ENCODE measurements around the gene HP1BP3.
"Not testable (repeated sequence)": the region's sequence is repeated elsewhere in the genome, so short reads cannot be mapped to it uniquely, and the experiment has no call there.

The HP1BP3 gene

DNA sequence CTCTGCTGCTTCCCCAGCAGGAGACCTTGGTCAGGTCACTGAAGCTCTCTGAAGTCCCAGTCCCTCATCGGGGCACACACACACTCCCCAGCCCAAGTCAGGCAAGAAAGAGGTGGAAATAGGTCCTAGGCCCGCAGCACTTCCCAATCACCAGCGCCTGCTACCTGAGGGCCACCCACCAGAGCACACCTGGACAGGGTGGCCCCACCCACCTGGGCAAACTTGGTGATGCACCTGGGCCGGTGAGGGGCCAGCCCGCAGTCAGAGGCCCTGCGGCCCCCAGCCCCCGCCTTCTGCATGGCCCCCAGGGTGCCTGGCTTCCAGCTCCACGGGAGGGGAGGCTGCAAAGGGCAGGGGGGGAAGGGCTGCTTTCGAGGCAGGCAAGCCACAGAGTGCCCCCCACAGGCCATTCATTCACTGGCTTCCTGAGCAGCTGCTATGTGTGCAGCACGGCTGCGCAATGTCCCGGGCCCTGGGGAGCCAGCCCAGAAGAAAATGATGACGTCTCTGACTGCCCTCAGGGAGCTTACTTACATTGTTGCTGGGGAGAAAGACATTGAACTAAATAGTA lies 59.3 kb downstream of the HP1BP3 start:
- in situ Hi-C loops (cut with HindIII; ENCODE audit: low sequenced_read_pairs), result no loop called here

DNA sequence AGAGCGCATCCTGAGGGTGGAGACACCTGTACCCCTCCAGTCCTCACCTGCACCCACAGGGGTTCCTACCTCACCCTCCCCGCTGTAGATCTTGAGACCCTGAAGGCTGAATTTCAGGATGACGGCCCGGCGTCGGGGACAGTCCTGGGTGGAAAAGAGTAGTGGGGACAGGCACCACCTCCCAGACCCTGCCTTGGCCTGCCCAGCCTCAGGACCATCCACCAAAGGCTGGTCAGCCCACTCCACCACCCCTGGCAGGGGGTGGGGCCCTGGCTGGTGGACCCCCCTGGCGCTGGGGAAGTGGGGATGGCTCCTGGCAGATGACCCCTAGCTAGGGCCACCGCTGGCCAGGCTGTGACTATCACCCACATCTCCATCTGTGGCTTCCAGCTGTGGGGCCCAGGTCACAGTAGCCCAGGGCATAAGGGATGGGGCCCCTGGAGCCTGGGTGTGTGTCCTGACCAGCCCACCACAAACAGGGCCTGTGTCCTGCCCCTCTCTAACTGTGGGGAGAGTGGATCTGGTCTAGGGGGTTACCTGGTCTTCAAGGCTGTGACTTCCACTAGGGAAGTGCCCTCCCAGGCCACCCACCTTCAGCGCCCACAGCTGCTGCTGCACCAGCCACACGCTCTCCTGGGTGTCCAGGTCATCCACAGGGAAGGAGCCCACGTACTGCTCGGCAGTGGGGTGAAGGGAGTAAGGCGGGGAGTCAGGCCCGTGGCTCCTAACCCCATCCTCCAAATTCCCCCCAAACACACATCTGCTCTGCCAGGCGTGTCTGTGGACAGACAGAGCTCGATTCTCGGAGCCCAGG lies 60.0 kb downstream of the HP1BP3 start:
- in situ Hi-C loops (cut with HindIII; ENCODE audit: low sequenced_read_pairs), result no loop called here

DNA sequence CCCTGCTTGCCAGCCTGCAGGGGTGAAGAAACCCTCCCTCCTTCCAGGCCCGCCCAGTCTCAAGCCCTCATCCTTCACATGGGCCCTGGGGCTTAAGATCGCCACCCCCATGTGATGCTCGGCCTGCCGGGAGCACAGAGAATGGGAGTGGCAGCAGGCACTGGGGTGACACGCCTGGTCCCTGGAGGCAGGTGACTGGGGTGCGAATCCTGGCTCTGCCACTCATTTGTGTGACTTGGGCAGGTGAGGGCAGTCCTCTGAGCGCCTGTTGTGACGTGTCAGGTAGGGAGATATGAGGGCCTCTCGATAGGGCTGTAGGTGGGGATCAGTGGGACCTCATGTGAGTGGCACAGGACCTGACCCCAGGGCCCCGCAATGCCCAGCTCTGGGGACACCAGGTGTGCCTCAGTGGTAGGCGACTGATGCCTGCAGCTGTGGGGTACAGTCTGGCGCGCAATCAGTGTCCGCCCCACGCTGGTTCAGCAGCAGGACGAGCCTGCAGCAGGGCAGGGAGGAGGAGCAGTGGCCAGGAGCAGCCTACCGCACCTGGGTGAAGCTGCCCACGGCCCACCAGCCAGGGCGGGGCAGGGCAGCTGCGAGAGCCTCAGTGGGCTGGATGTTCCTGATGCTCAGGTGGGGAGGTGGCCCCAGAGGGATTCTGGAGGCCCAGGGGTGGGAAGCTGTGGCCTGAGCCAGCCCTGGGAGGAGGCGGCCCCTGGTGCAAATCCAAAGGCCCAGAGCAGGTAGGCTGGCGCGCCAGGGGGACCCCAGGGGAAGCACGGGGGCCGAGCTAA lies 60.8 kb downstream of the HP1BP3 start:
- in situ Hi-C loops (cut with HindIII; ENCODE audit: low sequenced_read_pairs), result no loop called here

DNA sequence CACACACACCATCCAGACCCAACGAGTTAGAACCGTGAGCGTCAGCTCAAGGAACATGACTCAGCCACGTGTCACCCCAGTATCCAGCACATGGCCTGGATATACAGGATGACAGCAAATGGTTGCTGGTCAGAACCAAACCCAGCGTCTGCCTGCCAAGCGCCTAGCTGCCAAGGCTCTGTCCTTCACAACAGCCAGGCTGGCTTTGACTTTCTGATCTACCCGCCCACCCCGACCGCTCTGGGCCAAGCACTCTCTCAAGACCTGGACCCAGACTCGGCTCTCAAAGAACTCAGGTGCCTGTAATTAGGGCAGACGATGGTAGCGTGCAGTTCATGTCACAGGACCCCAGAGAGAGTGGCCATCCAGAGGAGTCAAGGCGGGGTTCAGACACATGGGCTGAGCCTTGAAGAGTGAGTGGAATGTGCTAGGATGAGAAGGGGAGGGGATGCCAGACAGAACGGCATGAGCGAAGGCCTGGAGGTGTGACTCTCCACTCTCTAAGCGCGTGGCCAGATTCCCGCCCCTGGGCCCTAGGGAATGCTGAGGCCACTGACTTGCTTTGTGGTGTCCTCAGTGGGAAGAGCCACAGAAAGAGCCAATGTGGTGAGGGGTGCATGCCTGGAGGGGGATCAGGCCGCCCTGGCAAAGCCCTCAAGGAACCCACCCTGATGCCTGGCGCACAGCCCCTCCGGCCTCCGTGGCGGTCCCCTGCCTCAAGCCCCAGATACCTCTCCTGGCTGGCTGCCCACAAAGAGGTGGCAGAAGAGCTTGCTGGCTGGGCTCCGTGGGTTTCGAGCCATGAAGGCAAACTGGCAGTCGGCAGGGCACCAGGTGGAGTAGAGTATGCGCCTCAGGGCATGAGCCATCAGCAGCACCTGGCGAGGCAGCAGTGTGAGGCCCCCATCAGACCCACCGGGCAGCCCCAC lies 61.7 kb downstream of the HP1BP3 start:
- in situ Hi-C loops (cut with HindIII; ENCODE audit: low sequenced_read_pairs), result no loop called here

DNA sequence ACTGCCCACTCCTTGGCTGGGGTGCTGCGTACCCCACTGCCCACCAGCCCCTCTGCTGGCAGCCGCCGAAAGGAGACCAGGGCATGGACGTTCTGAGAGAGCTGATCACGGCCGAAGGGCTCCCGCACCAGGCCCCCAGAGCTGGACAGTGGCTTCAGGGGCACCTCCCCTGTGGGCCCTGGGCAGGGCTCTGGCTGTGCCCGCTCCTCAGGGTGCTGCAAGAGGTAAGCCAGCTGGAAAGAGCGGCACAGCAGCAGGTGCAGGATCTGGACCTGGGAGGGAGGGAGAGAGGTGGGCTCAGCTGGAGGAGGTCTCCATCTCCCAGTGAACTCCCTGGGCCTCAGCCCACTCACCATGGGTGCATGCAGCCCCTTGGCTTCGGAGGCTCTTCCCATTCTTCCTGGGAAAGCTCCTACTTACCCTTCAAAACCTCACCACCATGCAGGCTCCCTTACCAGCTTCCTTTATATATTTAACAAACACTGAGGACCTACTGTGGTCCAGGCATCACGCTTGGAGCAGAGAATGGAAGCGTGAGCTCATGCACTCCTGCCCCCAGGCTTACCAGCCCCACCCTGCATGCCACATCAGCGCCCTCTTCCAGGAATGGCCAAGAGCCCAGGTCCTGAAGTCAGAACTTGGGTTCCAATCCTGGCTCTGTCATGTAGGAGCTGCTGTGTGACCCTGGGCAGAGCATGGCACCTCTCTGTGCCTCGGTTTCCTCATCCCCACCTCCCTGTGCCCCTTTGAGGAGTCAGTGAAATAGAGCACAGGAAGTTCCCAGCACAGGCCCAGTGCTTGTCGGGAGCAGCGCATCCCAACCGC lies 62.5 kb downstream of the HP1BP3 start:
- in situ Hi-C loops (cut with HindIII; ENCODE audit: low sequenced_read_pairs), result no loop called here

DNA sequence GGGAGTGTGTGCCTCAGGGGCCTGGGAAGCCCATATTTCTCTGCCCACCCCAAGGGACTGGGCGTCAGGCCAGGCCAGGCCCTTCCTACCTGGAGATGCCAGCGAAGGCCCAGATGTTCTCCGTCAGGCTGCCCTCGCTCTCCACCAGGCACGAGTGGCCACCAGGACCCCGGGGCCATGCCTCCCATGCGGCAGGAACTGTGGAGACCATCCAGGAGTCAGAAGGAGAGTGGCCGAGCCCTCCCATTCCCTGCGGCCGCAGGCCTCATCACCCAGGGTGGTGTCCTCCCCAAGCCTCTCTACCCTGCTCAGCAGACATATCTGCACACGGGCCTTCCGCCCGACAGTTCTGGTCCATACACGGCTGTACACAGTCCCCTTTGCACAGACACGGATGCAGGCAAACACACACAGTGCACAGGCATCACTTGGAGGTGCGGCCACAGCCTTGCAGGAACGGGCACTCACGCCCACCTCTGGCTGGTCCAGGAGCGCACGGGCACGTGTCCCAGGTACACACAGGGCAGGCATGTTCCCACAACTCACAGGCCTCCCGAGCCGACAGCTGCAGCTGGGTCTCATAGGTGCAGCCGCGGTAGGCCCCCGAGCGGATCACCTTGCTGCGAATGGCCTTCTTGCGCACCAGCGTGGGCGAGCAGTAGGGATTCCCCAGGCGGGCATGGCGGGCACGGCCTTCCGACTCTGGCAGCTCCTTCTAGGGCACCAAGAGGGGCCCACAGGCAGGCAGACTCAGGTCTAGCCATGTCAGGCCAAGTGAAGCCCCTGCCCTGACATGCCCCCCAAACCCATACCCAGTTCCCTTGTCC lies 63.4 kb downstream of the HP1BP3 start:
- in situ Hi-C loops (cut with HindIII; ENCODE audit: low sequenced_read_pairs), result no loop called here

DNA sequence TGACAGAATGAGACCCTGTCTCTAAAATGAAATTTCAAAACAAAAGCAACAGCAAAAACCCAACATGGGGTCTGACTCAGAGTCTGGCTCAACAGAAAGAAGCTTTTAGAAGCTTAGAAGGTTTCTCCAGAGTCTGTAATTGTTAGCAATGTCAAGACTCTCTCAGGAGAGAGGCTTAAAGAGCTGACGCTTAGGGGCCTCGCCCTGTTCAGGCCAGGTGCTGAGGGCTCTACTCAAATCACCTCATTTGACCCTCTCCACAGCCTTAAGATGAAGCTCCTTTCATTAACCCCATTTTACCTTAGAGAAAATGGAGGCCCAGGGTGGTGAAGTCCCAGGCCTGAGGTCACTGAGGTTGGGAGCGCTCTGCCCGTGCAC lies 64.0 kb downstream of the HP1BP3 start:
- in situ Hi-C loops (cut with HindIII; ENCODE audit: low sequenced_read_pairs), result no loop called here

DNA sequence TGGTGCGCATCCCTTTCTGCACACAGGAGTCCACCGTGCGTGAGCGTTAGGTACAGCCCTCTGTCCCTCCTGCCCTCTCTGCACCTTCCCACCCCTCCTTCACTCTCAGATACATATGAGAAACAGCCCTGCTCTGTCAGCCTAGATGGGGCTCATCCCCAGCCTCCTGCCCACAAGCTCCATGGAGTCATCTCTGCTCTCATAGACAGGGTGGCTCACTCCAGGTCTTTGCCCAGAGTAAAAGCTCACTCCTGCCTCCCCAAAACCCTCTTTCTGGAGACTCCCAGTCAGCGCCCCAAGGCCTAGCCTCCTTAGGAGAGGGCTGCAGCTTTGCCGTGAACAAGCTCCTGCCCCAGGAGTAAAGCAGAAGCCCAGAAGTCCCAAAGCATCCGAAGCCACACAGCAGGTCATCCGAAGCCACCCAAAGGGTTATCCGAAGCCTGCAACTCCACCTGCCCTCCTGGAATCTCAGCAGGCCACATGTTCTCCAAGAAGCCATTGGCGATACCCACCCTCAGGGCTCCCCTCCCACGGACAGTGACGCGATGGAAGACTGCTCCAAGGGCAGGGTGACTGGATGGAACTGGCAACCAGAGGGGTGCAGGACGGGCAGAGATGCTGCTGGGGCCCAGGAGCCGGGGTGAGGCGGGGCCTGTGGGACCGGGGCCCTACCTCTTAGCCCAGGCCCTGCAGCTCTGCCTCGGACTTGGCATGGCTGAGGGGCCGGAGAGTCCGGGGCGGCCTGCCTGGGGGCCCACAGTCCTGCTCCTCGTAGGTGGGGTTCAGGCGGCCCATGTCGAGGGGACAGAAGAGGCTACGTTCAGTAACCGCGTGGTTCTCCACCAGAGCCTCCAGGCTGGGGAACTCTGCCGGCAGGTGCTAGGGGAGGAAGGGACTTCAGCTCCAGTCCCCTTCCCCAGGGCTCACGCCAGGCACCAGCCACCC lies 65.7 kb downstream of the HP1BP3 start:
- in situ Hi-C loops (cut with HindIII; ENCODE audit: low sequenced_read_pairs), result no loop called here

DNA sequence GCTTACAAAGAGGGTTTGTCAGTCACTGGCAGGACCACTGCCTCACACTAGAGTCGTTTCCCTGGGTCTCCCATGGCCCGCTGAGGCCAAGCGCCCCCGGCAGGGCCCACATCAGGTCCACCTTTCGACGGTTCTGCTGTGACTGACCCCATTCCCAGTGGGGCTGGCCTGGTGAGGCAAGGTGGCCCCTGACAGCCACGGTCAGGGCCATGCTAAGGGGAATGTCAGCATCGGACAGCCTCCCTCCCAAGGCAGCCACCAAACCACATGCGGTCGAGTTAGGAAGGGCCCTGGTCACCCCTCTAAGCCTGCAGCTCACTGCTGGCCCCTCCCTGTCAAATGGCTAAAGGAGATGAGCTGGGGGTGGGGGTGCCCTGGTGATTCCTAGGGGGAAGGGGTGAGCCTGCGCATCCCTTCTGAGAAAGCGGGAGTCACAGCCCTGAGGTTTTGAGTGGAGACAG lies 66.4 kb downstream of the HP1BP3 start:
- in situ Hi-C loops (cut with HindIII; ENCODE audit: low sequenced_read_pairs), result no loop called here

DNA sequence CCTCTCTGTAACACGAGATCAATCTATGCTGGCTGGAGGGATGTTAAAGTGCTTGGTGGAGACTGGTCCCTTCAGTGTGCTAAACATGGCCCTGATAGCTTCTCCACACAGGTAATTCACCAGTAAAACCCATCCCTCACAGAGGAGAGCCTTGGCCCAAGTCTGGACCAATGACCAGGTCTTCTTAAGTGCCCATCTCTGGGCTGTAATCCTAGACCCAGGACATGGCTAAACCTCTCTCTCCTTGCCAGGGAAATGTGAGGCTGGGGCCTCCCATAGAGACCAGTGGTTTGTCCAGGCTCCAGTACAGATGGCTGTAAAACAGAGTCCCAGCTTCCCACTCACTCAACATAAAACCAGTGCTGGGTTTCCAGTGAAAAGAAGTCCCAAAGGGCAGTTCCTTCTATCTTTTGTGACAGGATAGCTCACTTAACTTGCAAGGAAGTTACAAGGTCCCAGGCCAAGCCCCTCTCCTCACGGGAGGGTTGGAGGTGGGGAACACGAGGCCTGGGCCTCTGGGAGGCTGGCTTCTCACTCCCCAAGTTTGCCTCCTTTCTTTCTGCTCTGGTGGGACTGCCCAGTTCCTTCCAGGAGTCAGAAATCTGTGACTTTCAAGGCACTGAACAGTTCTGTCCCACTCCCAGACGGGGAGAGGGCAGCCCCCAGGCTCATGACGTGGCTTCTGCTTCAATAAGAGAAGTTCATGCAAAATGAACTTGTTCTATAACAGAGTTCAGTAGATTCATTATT lies 67.1 kb downstream of the HP1BP3 start:
- in situ Hi-C loops (cut with HindIII; ENCODE audit: low sequenced_read_pairs), result no loop called here

DNA sequence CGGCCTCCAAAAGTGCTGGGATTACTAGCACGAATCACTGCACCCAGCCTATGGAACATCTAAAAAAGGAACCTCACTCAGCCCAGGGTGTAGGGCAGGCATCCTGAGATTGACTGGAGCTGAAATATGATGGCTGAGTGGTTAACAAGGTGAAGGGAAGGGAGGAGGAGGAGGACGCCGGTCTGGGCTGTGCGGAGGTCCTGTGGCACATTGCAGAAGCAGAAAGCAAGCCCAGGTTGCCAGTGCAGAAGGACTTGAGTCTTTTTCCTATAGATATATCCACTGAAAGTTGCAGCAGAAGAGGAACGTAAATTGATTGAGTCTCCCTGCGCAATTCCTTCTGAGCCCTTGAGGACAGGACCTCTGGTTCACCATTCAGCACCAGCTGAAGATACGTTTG lies 67.8 kb downstream of the HP1BP3 start:
- in situ Hi-C loops (cut with HindIII; ENCODE audit: low sequenced_read_pairs), result no loop called here

DNA sequence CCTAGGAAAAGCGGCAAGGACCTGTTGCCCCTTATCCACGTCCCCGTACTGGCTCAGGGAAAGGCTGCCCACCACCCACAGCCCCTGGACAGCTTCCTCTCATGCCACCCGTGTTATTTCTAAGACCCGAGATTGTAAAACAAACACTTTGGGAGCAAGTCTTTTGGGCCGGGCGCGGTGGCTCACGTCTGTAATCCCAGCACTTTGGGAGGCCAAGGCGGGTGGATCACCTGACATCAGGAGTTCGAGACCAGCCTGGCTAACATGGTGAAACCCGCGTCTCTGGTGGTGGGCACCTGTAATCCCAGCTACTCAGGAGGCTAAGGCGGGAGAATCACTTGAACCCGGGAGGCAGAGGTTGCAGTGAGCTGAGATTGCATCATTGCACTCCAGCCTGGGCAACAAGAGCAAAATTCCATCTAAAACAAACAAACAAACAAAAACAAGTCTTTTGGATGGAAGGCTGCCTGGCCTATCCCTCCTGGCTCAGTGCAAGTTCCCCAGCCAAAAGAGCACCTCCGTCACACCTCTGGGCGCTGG lies 68.7 kb downstream of the HP1BP3 start:
- in situ Hi-C loops (cut with HindIII; ENCODE audit: low sequenced_read_pairs), result not testable (repeated sequence)

DNA sequence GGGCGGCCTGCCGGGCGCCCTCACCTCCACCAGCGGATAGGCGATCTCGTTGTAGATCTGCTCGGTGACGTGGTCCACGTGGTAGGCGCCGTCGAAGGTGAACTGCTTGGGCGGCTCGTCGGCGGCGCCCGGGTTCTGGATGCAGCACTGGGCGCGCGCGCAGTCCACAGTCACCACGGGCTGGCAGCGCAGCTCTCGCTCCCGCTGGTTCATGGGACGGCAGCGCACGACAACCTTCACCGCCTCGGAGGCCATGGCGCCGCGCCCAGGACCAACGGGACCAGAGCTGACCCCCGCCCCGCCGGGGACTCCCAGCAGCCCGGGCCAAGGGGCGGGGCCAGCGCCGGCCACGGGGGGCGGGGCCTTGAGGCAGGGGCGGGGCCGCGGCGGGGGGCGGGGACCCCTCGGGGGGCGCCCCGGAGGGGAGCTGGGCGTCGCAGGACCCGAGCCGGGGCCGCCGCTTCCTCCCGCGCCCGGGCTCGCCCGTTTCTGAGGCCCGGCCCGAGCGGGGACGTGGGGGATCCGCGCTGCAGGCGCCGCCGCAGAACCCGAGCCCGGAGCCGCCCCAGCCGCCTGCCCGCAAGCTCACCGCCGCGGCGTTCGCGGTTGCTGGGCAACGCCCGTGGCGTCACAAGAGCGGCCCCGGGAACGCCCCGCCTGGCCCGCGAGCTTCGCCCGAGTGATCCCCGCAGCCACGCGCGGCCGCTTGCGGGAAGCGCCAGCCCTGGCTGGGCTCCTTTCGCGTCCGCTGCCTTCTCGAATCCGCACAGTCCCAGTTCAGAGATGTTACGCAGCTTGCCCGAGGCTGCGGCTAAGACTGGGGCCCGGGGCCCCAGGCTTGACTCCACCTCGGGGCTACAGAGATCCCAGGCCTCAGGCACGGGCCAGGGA lies 69.4 kb downstream of the HP1BP3 start, which contains the start of gene KIF17:
Gene KIF17 (minus strand): TSS at position 556 of the 891 bp plus-strand sequence. CDS start 301 bp downstream, at position 255.
- in situ Hi-C loops (cut with HindIII; ENCODE audit: low sequenced_read_pairs), result no loop called here

DNA sequence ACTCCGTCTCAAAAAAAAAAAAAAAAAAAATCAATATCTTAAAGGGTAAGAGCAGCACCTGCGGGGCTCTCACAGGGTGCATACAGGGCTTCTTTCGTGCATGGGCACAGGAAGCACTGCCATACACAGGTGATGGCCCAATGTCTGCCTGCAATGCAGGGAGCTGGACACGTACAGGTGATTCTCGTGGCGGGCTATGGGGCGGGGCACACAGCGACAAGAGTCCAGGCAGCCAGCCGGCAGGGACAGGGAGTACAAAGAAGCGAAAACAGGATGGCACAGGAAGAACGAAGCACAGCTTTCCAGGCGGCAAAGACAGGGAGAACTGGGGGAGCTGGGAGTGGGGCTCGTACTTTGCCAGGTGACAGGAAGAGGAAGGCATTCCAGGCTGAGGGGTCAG lies 70.9 kb downstream of the HP1BP3 start:
- in situ Hi-C loops (cut with HindIII; ENCODE audit: low sequenced_read_pairs), result no loop called here

DNA sequence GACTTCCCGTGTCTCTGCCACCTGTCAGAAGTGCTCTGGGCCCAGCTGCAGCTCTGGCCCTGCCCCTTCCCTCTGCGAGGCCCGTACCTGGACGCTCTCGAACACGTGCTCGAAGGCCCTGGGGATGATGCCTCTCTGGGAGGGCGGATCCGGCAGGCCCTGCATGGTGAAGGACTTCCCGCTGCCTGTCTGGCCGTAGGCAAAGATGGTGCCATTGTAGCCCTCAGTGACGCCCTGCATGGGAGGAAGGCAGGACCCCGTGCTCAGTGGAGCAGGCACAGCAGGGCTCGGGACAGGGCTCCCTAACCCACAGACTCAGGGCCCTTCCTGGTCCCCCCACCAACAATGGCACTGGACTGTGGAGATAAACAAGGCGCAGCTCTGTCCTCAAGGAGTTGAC lies 71.7 kb downstream of the HP1BP3 start:
- in situ Hi-C loops (cut with HindIII; ENCODE audit: low sequenced_read_pairs), result no loop called here

DNA sequence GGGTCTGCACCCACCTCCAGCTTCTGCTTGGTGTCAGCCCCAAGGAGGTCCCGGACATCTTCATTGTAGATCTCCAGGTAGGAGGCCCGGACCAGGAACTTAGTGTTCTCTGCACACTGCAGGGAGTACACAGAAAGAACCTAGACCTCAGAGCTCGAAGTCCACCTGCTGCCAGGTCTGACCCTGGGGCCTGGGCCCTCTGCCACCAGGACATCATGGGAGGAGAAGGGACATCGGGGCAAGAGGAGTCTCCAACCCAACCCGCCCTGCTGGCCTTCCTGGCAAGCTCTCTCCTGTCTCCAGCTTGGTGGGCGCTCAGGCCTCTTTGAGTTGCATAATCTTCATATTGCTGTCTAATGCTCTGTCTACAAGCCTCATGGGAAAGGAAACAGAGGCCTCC lies 73.7 kb downstream of the HP1BP3 start:
- in situ Hi-C loops (cut with HindIII; ENCODE audit: low sequenced_read_pairs), result no loop called here
